ENCODE data around the gene ARAP2.

The ARAP2 gene

DNA sequence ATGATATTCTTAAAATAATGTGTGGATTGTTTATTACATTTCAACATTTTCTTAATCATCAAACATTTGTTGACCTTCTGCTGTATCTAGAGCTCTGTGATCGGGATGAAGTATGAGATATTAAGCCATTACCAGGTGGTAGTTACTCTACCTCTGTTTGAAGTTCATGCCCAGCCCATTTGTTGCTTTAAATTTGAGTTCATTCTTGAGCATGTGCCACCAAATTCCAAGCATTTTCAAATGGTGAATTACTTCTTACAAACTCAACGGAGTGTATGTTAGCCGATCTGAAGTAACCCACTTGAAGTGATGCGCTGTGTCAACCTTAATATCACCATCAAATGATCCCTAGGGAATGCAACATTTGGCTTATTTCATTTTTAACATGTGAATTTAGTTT is 29.8 kb upstream of the ARAP2 start:
- Histone ChIP-seq H3K4me3 (ENCODE audit: low read length) (no peak overlapping the region), H3K27ac (ENCODE audit: low read depth, low read length) (no peak overlapping the region), H3K36me3 (ENCODE audit: control insufficient read depth, low read length) (no peaks in the 10 kb centered on the region), H4K20me1 (ENCODE audit: control insufficient read depth, insufficient read depth, low read depth, low read length) (no peaks in the 10 kb centered on the region), H3F3A (ENCODE audit: control insufficient read depth, insufficient read depth) (no peaks in the 10 kb centered on the region), H3K9me2 (replicated peaks; ENCODE audit: control insufficient read depth, low read length) (no peaks in the 10 kb centered on the region; the same call in 1 of the 2 replicates), H3K4me1 (ENCODE audit: control insufficient read depth, low read length) (no peaks in the 10 kb centered on the region), H3K27me3 (ENCODE audit: control insufficient read depth, low read length) (no peaks in the 10 kb centered on the region), H3K79me2 (ENCODE audit: control insufficient read depth, low read length) (no peaks in the 10 kb centered on the region), H3K4me2 (ENCODE audit: low read length) (no peak overlapping the region), H3K9me3 (ENCODE audit: control insufficient read depth, insufficient read depth, low read length) (no peaks in the 10 kb centered on the region)
- TF ChIP-seq CTCF (IDR thresholded peaks at IDR 0.05; ENCODE audit: low read depth, low read length, poor library complexity, severe bottlenecking) = no peak
- no peak for TF ChIP-seq EZH2phosphoT487 (IDR thresholded peaks at IDR 0.05; ENCODE audit: borderline replicate concordance, low read length)

GRCh38 chr4:36273276-36273675 is 29.0 kb upstream of the ARAP2 start:
- H3F3A ChIP-seq (ENCODE audit: control insufficient read depth, insufficient read depth) = no peaks in the 10 kb centered on the region
- H3K4me2 ChIP-seq (ENCODE audit: low read length) = no peak overlapping the region
- no peaks in the 10 kb centered on the region for H3K9me3 ChIP-seq (ENCODE audit: control insufficient read depth, insufficient read depth, low read length)
- no peaks in the 10 kb centered on the region; the same call in 1 of the 2 replicates for H3K9me2 ChIP-seq (replicated peaks; ENCODE audit: control insufficient read depth, low read length)
- TF ChIP-seq EZH2phosphoT487 (IDR thresholded peaks at IDR 0.05; ENCODE audit: borderline replicate concordance, low read length) (no peak), CTCF (IDR thresholded peaks at IDR 0.05; ENCODE audit: low read depth, low read length, poor library complexity, severe bottlenecking) (no peak)
- no peak overlapping the region for H3K27ac ChIP-seq (ENCODE audit: low read depth, low read length)
- no peaks in the 10 kb centered on the region for H3K4me1 ChIP-seq (ENCODE audit: control insufficient read depth, low read length)
- no peaks in the 10 kb centered on the region for H4K20me1 ChIP-seq (ENCODE audit: control insufficient read depth, insufficient read depth, low read depth, low read length)
- H3K27me3 ChIP-seq (ENCODE audit: control insufficient read depth, low read length) = no peaks in the 10 kb centered on the region
- no peaks in the 10 kb centered on the region for H3K79me2 ChIP-seq (ENCODE audit: control insufficient read depth, low read length)
- no peaks in the 10 kb centered on the region for H3K36me3 ChIP-seq (ENCODE audit: control insufficient read depth, low read length)
- H3K4me3 ChIP-seq (ENCODE audit: low read length) = no peak overlapping the region

GRCh38 chr4:36269533-36270173 is 25.3 kb upstream of the ARAP2 start:
- Histone ChIP-seq H3K4me1 (ENCODE audit: control insufficient read depth, low read length) (no peaks in the 10 kb centered on the region), H3K4me3 (ENCODE audit: low read length) (no peak overlapping the region), H3K9me2 (replicated peaks; ENCODE audit: control insufficient read depth, low read length) (no peaks in the 10 kb centered on the region), H3K9me3 (ENCODE audit: control insufficient read depth, insufficient read depth, low read length) (no peaks in the 10 kb centered on the region), H3K27ac (ENCODE audit: low read depth, low read length) (no peak overlapping the region), H3K27me3 (ENCODE audit: control insufficient read depth, low read length) (no peaks in the 10 kb centered on the region), H3F3A (ENCODE audit: control insufficient read depth, insufficient read depth) (no peaks in the 10 kb centered on the region), H3K36me3 (ENCODE audit: control insufficient read depth, low read length) (no peaks in the 10 kb centered on the region), H4K20me1 (ENCODE audit: control insufficient read depth, insufficient read depth, low read depth, low read length) (no peaks in the 10 kb centered on the region), H3K4me2 (ENCODE audit: low read length) (no peak overlapping the region), H3K79me2 (ENCODE audit: control insufficient read depth, low read length) (no peaks in the 10 kb centered on the region)
- no peak for TF ChIP-seq EZH2phosphoT487 (IDR thresholded peaks at IDR 0.05; ENCODE audit: borderline replicate concordance, low read length)
- TF ChIP-seq CTCF (IDR thresholded peaks at IDR 0.05; ENCODE audit: low read depth, low read length, poor library complexity, severe bottlenecking) = no peak
